Measurements from ENCODE around the gene CASTOR2.

GRCh38 chr7:75040512-75040911 lies 76.0 kb downstream of the CASTOR2 start:
- TF ChIP-seq CTCF (IDR thresholded peaks at IDR 0.05; ENCODE audit: borderline replicate concordance, extremely low read depth, low read length, poor library complexity, severe bottlenecking) (no peak), EZH2 (IDR thresholded peaks at IDR 0.05; ENCODE audit: borderline replicate concordance, low read depth, low read length, severe bottlenecking) (no peak)

Data from DND-41 (cell line).